Inflammatory macrophage treated with lipopolysaccharide for 1 hour (primary cell): Measurements from ENCODE around the gene DNMT3L.
"Not testable (repeated sequence)": the region's sequence is repeated elsewhere in the genome, so short reads cannot be mapped to it uniquely, and the experiment has no call there.

Experiments used
- DNase-seq, 2 donors: peaks; one replicate each; pipeline ENCODE4 v3.0.0-alpha.2; 2020 to 2022

DNMT3L gene

DNA sequence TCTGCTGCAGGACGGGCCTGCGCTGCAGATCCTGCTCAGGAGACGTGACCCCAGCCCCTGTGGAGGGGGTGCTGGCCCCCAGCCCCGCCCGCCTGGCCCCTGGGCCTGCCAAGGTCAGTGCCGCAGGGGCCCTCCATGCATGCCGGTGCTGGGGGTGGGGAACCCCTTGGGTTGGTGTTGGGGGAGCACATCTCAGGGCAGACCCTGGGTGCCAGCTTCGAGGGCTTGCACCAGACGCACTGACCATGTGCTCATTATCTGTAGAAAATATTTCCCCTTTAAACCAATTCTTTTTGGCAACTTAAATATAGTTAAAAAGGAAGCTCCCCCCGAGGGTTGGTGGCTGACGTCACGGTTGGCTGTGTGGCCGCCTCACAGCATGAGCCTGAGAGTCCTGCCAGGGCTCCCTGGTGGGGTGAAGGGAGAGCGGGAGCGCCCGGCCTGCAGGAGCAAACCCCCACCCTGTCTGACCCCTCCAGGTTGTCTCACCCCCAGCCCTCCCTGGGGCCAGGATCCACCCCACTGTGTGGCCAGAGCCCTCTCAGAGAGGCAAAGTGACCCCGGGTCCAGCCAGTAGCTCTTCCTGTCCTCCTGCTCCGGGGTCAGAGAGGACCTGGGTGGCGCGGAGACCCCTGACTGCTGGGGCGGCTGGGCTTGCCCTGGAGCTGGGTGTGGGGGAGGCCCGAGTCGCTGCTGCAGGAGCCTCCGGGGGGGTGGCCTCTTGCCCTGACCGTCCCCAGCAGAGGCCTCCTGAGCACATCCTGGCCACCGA lies 32.9 kb upstream of the DNMT3L start:
- DNase-seq, result peak; percentile 52 to 54

DNA sequence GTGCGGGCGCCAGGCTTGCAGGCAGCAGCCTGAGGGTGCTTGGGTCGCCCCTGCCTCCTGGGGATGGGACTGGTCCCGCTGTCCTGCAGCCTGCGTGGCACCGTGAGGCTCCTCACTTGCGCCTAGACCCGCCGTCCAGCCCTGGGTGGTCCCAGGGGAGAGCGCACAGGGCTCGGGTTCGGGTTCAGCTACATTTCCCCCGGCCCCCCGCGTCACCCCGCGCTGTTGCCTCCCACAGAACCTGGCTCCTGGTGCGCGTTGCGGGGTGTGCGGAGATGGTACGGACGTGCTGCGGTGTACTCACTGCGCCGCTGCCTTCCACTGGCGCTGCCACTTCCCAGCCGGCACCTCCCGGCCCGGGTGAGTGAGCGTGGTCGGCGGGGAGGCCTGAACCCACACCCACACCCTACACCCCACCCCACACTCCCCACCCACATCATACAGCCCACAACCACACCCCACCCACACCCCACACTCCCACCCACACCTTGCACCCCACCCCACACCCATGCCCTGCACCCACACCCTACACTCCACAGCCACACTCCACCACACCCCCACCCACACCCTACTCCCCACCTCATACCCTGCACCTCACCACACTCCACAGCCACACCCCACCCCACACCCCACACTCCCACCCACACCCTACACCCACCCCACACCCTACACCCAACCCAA lies 32.0 kb upstream of the DNMT3L start:
- no peak for DNase-seq

DNA sequence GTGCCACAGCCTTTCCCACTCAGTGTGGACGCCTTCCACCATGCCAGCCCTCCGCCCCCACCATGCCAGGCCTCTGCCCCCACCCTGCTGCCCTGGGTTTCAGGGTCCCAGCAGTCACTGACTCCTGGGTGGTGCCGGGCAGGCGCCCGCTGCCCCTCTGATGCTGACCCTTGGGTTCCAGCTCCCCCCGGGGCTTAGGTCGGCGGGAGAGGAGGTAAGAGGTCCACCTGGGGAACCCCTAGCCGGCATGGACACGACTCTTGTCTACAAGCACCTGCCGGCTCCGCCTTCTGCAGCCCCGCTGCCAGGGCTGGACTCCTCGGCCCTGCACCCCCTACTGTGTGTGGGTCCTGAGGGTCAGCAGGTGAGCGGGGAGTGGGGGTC lies 31.1 kb upstream of the DNMT3L start:
- DNase-seq, result no peak

DNA sequence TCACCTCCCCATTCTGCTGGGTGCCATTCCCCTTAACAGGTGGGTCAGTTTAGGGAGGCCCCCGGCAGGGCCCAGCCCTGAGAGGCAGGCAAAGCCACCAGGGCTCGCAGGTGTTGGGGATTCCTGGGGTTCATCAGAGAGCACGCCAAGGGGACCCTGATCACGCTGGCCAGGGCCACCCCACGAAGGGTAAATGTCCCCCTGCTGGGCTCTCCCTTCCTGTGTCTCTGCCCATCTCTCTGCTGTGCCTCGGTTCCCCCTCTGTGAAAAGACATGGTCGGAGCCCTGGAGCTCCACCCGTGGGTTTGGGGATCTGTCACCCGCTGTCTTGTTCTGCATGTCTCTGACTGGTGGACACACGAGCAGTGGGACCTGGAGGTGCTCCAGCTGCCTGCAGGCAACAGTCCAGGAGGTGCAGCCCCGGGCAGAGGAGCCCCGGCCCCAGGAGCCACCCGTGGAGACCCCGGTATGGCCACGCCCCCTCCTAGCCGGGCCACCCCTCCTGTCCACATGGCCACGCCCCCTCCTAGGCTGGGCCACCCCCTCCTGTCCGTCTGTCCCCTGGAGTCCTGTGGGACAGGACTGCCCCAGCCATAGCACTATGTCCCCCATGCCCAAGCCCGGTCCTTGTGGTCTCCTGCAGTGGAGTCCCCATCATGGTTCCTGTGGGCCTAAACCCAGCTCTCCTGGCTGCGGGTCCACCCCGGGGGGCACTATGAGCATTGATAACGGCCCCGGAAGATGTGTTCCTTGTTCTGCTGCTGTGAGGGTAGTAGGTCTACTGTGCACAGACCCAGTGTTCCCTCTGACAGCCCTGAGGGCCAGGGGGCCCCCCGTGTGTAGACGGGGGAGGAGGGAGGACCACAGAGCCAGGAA lies 30.5 kb upstream of the DNMT3L start:
- DNase-seq, result no peak

DNA sequence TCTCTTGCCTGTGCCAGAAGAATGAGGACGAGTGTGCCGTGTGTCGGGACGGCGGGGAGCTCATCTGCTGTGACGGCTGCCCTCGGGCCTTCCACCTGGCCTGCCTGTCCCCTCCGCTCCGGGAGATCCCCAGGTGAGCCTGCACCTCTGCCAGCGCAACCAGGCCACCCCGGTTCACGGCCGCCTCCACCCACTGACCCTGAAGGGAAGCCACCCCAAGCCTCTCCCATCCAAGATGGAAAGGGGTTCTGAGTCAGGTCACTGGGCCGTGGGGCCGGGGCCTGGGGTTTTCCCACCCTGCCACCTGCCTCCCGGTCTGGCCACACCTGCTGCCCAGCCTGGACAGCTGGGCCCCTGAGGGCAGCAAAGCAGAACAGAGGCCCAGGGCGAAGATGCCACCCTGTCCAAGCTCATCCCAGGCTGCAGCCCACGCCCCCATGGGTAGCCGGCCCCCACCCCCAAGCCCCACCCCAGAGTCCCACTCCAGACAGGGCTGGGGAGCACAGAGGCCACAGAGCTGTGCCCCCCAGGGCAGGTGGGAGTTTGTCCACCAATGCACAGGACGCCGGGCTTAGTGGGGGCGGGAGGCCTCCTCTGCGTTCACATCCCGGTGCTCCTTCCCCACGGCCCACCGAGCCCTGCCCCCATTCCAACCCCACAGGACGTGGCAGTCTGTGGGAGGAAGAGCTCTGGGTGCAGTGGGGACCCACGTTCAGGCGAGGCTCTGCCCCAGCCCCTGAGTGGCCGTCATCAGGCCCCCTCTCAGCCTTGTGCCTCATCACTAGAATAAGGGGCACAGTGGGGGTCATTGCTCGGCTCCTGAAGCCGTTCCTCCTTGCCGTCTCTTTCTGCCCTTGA lies 29.6 kb upstream of the DNMT3L start:
- DNase-seq, result no peak

DNA sequence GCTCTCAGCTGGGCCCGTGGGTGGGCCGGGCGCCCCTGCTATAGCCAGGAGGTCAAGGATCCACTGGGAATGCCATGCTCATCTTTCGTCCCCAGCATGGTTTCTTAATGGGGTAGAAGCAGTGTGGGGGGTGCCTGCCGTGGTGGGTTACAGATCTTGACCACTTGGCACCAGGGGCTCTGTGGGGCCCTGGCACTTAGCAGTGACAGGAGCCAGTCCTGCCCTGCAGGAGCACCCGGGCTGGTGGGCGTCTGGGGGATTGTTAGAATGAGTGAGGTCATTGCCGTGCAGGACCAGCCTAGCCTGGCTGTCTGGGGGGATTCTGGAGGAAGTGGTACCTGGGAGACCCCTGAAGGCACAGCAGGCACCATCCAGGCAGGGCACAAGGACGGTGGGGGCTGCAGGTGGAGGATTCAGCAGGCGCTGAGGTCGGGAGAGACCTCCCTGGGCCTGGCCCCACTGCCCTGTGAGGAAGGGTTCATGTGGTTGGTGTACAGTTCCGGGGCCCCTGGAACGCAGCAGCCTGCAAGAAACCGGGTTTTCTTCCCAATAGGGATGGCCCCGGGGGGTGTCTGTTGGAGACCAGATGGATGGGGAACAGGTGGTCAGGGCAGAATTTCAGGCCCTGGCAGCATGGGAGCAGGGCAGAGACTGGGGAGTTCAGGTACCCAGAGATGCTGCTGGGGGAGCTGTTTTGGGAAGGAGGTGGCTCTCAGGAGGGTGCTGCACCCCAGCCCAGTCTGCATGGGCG lies 28.8 kb upstream of the DNMT3L start:
- no peak for DNase-seq

DNA sequence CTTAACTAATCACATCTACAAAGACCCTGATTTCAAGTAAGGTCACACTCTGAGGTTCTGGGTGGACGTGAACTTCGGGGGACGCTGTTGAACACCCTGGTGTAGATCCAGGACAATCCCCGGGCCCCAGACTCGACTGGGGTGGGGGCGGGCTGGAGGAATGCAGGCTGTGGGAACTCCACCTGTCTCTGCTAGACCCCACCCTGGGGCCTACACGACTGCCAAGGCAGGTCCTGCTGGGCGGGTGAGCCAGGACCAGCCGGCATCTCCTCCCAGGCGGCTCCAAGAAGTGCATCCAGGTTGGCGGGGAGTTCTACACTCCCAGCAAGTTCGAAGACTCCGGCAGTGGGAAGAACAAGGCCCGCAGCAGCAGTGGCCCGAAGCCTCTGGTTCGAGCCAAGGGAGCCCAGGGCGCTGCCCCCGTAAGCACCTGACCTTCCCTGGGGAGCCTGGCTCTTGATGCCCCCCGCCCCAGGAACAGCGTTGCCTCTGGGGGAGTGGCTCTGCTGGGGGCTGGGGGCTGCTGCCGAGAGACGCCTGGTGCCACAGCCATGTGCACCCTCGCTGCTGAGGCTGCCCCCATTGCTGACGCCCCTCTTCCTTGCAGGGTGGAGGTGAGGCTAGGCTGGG lies 27.8 kb upstream of the DNMT3L start:
- DNase-seq, result no peak

DNA sequence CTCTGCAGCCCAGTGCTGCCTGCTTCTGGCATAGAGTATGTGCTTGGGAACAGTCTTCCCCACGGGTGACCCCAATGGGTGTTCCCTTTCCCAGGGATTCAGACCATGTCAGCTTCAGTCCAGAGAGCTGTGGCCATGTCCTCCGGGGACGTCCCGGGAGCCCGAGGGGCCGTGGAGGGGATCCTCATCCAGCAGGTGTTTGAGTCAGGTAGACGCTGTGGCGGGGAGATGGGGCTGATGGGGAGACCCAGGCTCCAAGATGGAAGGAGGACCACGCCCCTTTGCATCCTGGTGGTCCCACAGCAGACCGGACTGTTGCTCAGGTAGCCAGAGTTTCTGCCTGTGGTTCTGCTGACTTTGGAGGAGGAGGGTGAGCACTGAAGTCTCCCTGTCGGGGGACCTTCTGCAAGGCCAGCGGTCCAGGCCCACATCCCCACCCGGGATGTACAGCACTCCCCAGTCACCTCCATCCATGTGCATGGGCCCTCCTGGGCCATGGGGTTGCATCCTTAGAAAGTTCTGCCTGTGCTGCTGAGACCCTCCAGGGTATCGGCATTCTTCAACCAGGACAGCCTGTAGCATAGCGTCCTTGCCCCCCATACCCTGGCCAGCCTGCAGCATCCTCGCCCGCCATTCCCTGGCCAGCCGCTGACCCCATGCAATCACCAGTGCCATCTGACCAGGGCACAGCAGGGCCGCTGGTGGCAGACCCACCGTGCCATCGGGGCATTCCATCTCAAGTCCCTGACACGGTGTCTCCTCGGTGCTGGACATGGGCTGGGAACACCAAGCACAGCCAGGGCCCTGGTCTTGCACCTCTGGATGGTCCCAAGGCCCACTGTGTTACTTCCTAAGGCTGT lies 26.8 kb upstream of the DNMT3L start:
- DNase-seq, result no peak

DNA sequence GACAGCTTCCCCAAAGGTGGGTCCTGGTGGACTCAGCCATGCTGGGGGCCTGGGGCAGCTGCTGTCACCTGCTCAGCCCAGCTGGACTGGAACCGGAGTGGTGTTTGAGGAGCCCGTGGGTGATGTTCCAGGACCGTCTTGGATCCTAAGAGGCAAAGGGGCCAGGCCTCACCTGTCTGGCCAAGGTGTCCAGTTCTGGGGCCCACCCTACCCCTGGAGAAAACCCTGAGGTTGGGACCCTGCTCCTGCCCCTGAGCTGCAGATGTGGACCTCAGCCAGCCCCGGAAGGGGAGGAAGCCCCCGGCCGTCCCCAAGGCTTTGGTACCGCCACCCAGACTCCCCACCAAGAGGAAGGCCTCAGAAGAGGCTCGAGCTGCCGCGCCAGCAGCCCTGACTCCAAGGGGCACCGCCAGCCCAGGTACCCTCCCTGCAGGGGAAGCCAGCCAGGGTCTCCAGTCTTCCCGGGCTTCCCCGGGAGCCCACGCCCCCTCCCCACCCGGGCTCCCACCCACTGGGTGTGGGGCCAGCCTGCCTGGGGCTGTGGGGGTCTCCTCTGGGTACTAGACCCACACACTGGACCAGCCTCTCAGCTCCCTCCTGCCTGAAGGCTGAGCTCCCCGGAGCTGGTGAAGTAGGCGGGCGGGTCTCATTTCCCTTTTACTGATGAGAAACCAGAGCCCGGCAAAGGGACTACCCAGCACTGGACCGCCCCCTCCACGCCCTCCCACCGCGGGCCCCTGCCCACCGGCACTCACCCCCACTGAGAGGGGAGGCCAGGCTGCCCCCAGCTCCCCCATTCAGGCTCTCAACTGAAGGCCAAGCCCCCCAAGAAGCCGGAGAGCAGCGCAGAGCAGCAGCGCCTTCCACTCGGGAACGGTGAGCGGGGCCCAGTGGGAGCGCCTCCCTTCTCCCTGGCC lies 25.3 kb upstream of the DNMT3L start:
- DNase-seq, result peak in 1 of 2 donors; percentile 34

DNA sequence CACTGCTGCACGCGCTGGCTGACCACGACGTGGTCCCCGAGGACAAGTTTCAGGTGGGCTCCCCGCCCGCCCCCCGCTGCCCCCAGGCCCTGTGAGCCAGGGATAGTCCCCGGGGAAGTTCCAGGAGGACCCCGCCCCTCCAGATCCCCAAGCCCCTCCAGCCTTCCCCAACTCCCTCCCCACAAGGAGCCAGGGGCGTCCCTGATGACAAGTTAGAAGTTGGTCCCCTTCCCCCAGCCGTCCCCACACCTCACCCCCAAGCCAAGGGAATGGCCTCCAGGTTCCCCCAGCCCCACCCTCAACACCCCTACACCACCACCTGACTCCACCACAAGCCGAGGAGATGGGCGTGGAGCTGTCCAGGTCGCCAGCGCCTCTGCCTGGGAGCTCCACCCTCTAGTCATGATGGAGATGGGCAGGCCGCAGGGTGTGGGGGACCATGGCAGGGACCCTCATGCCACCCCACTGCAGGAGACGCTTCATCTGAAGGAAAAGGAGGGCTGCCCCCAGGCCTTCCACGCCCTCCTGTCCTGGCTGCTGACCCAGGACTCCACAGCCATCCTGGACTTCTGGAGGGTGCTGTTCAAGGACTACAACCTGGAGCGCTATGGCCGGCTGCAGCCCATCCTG lies 24.5 kb upstream of the DNMT3L start:
- no peak for DNase-seq

DNA sequence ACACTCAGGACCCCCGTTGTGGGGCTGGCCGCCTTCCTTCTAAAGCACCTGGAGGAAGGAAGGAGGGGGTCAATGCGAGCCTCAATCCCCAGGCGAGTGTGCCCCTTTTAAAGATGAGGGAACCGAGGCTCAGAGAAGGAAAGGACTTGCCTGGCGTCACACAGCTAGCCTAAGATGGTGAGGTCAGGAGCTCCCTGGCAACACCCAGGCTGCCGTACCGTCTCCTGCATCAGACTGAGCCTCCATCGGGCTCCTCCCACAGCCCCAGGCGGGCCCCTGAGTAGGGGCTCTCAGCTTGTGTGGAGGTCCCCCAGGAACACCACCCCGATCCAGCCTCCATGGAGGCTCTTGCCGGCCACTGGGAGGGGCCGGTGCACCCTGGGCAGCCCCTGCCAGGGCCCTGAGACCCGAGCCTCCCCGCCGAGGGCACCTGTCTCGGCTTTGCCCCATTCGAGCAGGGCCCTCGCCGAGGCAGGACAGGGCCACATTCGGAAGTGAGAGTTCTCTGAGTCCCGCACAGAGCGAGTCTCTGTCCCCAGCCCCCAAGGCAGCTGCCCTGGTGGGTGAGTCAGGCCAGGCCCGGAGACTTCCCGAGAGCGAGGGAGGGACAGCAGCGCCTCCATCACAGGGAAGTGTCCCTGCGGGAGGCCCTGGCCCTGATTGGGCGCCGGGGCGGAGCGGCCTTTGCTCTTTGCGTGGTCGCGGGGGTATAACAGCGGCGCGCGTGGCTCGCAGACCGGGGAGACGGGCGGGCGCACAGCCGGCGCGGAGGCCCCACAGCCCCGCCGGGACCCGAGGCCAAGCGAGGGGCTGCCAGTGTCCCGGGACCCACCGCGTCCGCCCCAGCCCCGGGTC lies 23.7 kb upstream of the DNMT3L start, which contains the start of gene AIRE:
Gene AIRE, plus strand, starts transcription at position 739 of the 855 bp plus-strand sequence. CDS start 131 bp downstream, outside the sequence.
- DNase-seq, result no peak

DNA sequence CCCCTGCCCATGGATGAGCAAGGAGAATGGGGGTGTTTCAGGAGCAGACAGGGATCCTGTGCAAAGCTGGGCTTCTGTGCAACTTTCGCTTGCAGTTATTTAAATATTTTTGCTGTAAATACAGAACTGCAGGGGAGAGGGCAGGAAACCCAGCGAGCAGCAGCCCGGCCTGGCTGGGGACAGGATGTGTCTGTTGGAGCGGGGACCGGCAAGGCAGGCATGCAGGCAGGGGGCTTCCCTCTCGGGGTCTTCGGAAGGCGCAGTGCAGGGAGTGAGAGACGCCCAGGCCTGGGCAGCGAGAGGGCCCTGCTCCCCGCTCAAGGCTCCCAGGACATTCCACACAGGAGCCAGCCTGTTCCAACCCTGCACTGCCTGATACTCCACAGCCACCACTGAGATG lies 22.3 kb upstream of the DNMT3L start:
- no peak for DNase-seq

DNA sequence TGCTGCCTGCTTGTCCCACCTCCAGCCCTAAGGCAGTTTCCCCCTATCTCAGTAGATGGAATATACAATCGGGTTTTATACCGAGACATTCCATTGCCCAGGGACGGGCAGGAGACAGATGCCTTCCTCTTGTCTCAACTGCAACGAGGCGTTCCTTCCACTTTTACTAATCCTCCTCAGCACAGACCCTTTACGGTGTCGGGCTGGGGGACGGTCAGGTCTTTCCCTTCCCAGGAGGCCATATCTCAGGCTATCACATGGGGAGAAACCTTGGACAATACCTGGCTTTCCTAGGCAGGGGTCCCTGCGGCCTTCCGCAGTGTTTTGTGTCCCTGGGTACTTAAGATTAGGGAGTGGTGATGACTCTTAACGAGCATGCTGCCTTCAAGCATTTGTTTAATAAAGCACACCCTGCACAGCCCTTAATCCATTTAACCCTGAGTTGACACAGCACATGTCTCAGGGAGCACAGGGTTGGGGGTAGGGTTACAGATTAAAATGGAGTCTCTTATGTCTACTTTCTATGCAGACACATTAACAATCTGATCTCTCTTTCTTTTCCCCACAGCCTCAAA lies 21.6 kb upstream of the DNMT3L start:
- DNase-seq, result not testable (repeated sequence)

DNA sequence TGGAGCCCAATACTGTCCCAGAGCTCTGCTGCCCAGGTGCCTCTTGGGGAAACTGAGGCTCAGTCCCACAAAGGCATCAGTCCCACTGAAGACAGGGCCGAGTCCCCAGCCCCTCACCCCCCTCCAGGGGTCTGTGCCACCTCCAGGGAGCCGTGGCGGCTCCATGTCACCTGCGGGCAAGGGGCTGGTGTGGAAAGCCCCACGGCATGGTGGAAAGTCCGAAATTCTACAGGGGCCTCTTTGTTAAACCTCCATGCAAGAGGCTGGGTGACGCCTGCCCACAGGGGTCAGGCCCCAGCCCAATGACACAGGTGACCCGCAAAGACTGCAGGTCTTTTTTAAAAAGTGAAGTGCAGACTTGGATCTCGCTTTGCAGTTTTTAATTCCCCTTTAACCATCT lies 20.7 kb upstream of the DNMT3L start:
- no peak for DNase-seq

DNA sequence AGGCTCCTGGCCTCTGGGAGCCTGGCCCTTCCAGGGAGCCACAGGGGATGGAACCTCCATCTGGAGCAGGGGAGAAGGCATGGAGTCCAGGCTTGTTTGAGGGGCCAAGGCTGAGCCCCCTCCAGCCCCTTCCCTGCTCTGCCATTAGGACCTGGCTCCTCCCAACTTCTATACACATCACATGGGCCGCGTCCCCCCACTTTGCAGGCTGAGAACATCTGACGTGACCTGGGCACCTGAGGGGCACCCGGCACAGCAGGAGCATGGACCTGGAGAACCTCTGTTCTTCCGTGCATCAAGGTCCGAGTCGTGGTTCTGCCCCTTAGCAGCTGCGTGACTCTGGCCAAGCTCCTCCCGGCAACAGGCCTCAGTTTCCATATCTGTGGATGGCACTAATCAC lies 20.1 kb upstream of the DNMT3L start:
- no peak for DNase-seq

DNA sequence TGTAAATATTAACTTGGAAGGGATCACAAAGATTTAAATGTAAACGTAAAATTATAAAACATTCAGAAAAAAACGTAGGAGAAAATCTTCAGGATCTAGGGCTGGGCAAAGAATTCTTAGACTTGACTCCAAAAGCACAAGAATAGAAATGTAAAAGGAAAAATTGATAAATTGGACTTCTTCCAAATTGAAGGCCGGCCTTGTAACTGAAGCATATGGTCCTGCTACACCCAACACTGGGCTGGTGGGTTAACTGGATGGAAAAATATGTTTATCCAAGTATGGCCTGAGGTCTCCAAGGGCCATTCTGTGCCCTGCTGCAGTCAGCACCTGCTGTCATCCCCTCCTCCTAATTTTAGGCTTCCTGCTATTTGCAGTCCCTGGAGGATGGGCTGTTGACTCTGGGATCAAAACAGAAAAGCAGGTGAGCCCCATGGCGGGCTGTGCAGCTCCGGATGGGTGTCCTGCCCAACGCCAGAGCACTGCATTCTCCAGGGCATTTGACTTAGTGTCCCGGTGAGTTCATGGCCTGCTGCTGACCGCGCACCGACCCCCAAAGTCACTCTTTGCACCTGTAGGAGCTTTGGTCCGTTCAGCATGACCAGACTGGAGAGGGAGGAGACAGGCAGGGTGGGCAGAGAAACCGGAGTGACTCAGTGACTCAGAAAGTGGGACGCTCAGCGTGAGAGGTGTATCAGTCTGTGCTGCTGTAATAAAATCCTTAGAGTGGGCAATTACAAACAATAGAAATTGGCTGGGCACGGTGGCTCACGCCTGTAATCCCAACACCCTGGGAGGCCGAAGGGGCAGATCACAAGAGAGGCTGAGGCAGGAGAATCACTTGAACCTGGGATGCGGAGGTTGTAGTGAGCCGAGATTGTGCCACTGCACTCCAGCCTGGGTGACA lies 17.9 kb upstream of the DNMT3L start:
- no peak for DNase-seq
